Neutrophil (primary cell): ENCODE data around the gene LMX1A.

ENCODE experiments used
- H3K27ac ChIP-seq: fragments of 200-600 bp; sonication (generic); 2 replicates; pipeline ENCODE4 v1.5.1; 2016; ENCODE audit warnings: mild to moderate bottlenecking, moderate library complexity
- H3K27me3 ChIP-seq: fragments of 200-600 bp; sonication (generic); 2 replicates; pipeline ENCODE4 v1.6.0; 2016; ENCODE audit warnings: mild to moderate bottlenecking
- H3K36me3 ChIP-seq: fragments of 200-600 bp; sonication (generic); 2 replicates; pipeline ENCODE4 v1.5.1; 2017
- H3K4me1 ChIP-seq, 2 experiments: fragments of 200-600 bp in 1 of 2; sonication (generic) in 1 of 2; 1 replicate in 1 of 2; 2 replicates in 1 of 2; pipeline versions ENCODE4 v1.5.1 to v1.6.1; 2013 to 2016; ENCODE audit warnings: low read depth in 1 of 2, low read length in 1 of 2, mild to moderate bottlenecking in 1 of 2, moderate library complexity in 1 of 2; ENCODE audit not compliant: control insufficient read depth in 1 of 2, insufficient read depth in 1 of 2
- H3K4me3 ChIP-seq, 2 experiments: fragments of 200-600 bp in 1 of 2; sonication (generic) in 1 of 2; 1 replicate in 1 of 2; 2 replicates in 1 of 2; pipeline ENCODE4 v1.5.1; 2013 to 2016; ENCODE audit warnings: low read depth in 1 of 2, low read length in 1 of 2, mild to moderate bottlenecking in 1 of 2, moderate library complexity in 1 of 2
- H3K9me3 ChIP-seq: fragments of 200-600 bp; sonication (generic); 2 replicates; pipeline ENCODE4 v1.5.1; 2016
- CTCF ChIP-seq: fragments of 200-600 bp; sonication (generic); IDR thresholded peaks from 2 replicates; pipeline ENCODE4 v1.5.1; 2016; ENCODE audit warnings: antibody characterized with exemption

The LMX1A gene

DNA sequence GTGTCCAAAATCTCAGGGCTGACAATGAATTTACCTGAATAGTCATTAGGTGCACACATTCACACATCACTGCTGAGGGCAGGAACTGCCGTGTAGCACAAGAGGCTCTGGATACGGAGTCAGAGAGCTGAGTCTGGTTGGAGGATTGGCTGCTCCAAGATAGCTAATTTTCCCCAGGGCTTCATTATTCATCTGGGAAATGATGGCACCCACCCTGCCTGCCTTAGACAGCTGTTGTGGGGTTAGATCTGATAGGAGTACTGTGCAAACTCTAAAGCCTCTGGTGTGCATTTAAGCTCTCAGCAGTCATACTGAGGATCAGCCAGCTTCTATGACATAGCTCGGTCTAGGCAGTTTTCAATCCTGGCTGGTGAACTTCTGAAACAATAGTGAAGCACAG lies 67.0 kb downstream of the LMX1A start:
- Histone ChIP-seq H3K36me3 (no peaks in the 10 kb centered on the region), H3K4me1 (no peaks in the 10 kb centered on the region), H3K27ac (no peak overlapping the region), H3K9me3 (no peaks in the 10 kb centered on the region), H3K4me3 (no peak overlapping the region), H3K27me3 (peaks cover 15% of the 10 kb centered on the region)
- TF ChIP-seq CTCF = no peak

DNA sequence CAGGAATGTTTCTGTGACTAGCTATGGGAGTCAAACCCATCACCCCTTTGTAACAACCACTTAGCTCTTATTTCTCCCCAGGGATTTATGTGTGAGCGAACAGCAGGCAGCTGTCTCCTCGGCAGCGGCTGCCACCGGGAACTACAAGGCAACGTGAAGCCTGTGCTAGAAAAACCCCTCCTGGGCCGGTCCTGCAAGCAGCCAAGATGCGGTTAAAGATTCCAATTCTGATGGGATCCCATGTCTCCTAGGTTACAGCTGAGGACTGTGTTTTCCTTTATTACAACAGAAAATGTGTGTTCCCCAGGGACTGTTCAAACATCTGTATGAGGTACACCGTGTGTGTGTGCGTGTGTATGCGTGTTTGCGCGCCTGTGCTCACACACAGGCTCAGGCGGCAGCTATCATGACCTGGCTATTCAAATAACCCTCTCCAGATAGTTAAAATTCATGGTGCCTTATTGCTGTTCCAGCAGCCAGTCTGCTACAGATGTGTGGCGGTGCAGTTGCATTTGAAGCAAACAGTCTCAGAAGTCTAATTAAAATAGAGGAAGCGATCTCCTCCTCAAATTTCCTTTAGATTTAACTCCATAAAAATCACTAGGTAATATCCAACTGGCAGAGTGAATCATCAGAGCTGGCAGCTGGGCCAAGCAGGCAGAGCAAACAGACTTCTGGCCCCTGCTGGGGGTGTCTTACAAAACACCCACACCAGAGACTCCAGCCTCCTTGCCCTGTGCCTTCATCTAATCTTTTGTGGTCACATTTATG lies 68.0 kb downstream of the LMX1A start:
- Histone ChIP-seq H3K36me3 (no peaks in the 10 kb centered on the region), H3K4me1 (no peaks in the 10 kb centered on the region), H3K27ac (no peak overlapping the region), H3K27me3 (peaks cover 15% of the 10 kb centered on the region), H3K9me3 (no peaks in the 10 kb centered on the region), H3K4me3 (no peak overlapping the region)
- TF ChIP-seq CTCF = no peak

GRCh38 chr1:165287781-165288180 lies 68.7 kb downstream of the LMX1A start:
- Histone ChIP-seq H3K27me3 (peaks cover 15% of the 10 kb centered on the region), H3K27ac (no peak overlapping the region), H3K4me3 (no peak overlapping the region), H3K9me3 (no peaks in the 10 kb centered on the region), H3K4me1 (no peaks in the 10 kb centered on the region), H3K36me3 (no peaks in the 10 kb centered on the region)
- TF ChIP-seq CTCF = no peak

GRCh38 chr1:165287329-165287728 lies 69.2 kb downstream of the LMX1A start:
- no peak for TF ChIP-seq CTCF
- Histone ChIP-seq H3K36me3 (no peaks in the 10 kb centered on the region), H3K27me3 (peaks cover 15% of the 10 kb centered on the region), H3K4me3 (no peak overlapping the region), H3K4me1 (no peaks in the 10 kb centered on the region), H3K9me3 (no peaks in the 10 kb centered on the region), H3K27ac (no peak overlapping the region)

- TF ChIP-seq CTCF = no peak
- Histone ChIP-seq H3K27me3 (peaks cover 14% of the 10 kb centered on the region), H3K9me3 (no peaks in the 10 kb centered on the region), H3K4me3 (no peak overlapping the region), H3K27ac (no peak overlapping the region), H3K4me1 (no peaks in the 10 kb centered on the region), H3K36me3 (no peaks in the 10 kb centered on the region)
Observed at GRCh38 chr1:165284454-165284853, 72.1 kb downstream of the LMX1A start.
